K562 (cell line): ENCODE results near the gene GADD45GIP1. TPM values are rescaled to one million over a fixed set of nuclear protein-coding genes. Genes with fewer than 3 reads are reported as not detected.
A peak's percentile ranks its signal among the peaks of the same experiment; 100 is the strongest.

Source experiments
- ATF1 ChIP-seq, 2 experiments: fragments of 450-650 bp in 1 of 2; IDR thresholded peaks; 2 replicates each; pipeline ENCODE4 v1.6.1; 2016; ENCODE audit warnings: missing compliant biosample characterization in 1 of 2, missing genetic modification characterization in 1 of 2
- CXXC5 ChIP-seq: fragments of 250-450 bp; sonication (Bioruptor Pico); IDR thresholded peaks from 2 replicates; pipeline ENCODE4 v1.8.0; 2022; ENCODE audit warnings: inconsistent platforms, mild to moderate bottlenecking, moderate library complexity
- FOXJ3 ChIP-seq: sonication (generic); formaldehyde crosslinking; IDR thresholded peaks from 2 replicates; pipeline ENCODE4 v1.4.0; 2020; ENCODE audit warnings: mild to moderate bottlenecking, missing genetic modification reagents
- NR3C1 ChIP-seq: sonication (generic); formaldehyde crosslinking; IDR thresholded peaks from 2 replicates; pipeline ENCODE4 v1.8.1; 2022; ENCODE audit warnings: missing genetic modification reagents
- PCBP2 ChIP-seq: fragments of 200-400 bp; formaldehyde crosslinking; IDR thresholded peaks from 2 replicates; pipeline ENCODE4 v1.6.1; 2018; ENCODE audit warnings: low read length, low read depth, mild to moderate bottlenecking, moderate library complexity; ENCODE audit not compliant: poor library complexity, severe bottlenecking
- POLR2A ChIP-seq: fragments of 450-650 bp; conservative IDR thresholded peaks from 2 replicates; pipeline ENCODE4 v1.6.1; 2016
- RBM15 ChIP-seq: fragments of 200-400 bp; formaldehyde crosslinking; IDR thresholded peaks from 2 replicates; pipeline ENCODE4 v1.6.1; 2018; ENCODE audit warnings: mild to moderate bottlenecking, low read length, moderate library complexity; ENCODE audit not compliant: insufficient read depth
- REST ChIP-seq, 2 experiments: fragments of 450-650 bp; formaldehyde crosslinking in 1 of 2; IDR thresholded peaks; 2 replicates each; pipeline versions ENCODE4 v1.4.0 to v1.6.1; 2014 to 2020; ENCODE audit warnings: mild to moderate bottlenecking in 2 of 2, borderline replicate concordance in 1 of 2, low read depth in 1 of 2
- SUPT5H ChIP-seq: fragments of 450-650 bp; IDR thresholded peaks from 2 replicates; pipeline ENCODE4 v1.6.1; 2016
- ZNF407 ChIP-seq: fragments of 450-650 bp; IDR thresholded peaks from 2 replicates; pipeline ENCODE4 v1.6.1; 2016; ENCODE audit warnings: low read depth
- polyA plus RNA-seq, 8 experiments: library from polyadenylated mRNA; depleted of rRNA in 4 of 8; stranded (reverse) in 5 of 8; unstranded in 3 of 8; fragments of >200 nt; fragmentation: Nextera tagmentation in 2 of 8; fragmentation: Illumina TruSeq in 1 of 8; extraction: Ambion mirVana in 2 of 8; extraction: Trizol in 1 of 8; gene quantifications; 2 replicates each; pipeline versions ENCODE4 v1.2.1 to v1.2.3, GENCODE V29; 2011 to 2014; ENCODE audit warnings: inconsistent platforms in 1 of 8, missing spikeins in 1 of 8
- total RNA-seq, 7 experiments: library from RNA; depleted of rRNA in 6 of 7; stranded (reverse); fragments of >200 nt in 6 of 7; fragmentation: Illumina TruSeq in 2 of 7; extraction: Trizol in 2 of 7; gene quantifications; 2 replicates each; pipeline versions ENCODE4 v1.2.1 to v1.2.3, GENCODE V29; 2011 to 2021; ENCODE audit warnings: low replicate concordance in 1 of 7

Gene GADD45GIP1
- total and polyA plus RNA-seq, 9 of the 15 experiments (the other 6 are each of a cell fraction or from before 2014, with no cell fraction given): 5.1 to 161 (median 29.2) TPM

GRCh38 chr19:12985049-12985776 lies 28.2 kb upstream of the GADD45GIP1 start (continued):
- TF ChIP-seq REST (IDR thresholded peaks at IDR 0.05; ENCODE audit: borderline replicate concordance): peak; percentile 60; the same call in 1 of the 2 replicates
- TF ChIP-seq REST (CRISPR knock-in tag; IDR thresholded peaks at IDR 0.05; ENCODE audit: low read depth): no peak
- TF ChIP-seq CXXC5: peak; percentile 55
- no peak for TF ChIP-seq POLR2A
- TF ChIP-seq RBM15: no peak
- no peak for TF ChIP-seq ZNF407
- TF ChIP-seq PCBP2: no peak
- TF ChIP-seq SUPT5H: no peak
- no peak for TF ChIP-seq NR3C1 (CRISPR knock-in tag)
- TF ChIP-seq FOXJ3 (CRISPR knock-in tag): no peak
- no peak for TF ChIP-seq ATF1 (CRISPR knock-in tag; IDR thresholded peaks at IDR 0.05)
- peak; percentile 86 for TF ChIP-seq ATF1 (tag; IDR thresholded peaks at IDR 0.05)
